Mammary microvascular endothelial cell (primary cell): ENCODE results near the gene HEBP2. TPM values are rescaled to one million over a fixed set of nuclear protein-coding genes. Genes with fewer than 3 reads are reported as not detected.

Experiments used
- total RNA-seq: library from RNA; depleted of rRNA; stranded (reverse); fragments of >200 nt; gene quantifications from 2 replicates; pipeline ENCODE4 v1.2.3, GENCODE V29; 2015

The HEBP2 gene
- 75.0 and 84.4 TPM in 2 replicates for total RNA-seq

DNA sequence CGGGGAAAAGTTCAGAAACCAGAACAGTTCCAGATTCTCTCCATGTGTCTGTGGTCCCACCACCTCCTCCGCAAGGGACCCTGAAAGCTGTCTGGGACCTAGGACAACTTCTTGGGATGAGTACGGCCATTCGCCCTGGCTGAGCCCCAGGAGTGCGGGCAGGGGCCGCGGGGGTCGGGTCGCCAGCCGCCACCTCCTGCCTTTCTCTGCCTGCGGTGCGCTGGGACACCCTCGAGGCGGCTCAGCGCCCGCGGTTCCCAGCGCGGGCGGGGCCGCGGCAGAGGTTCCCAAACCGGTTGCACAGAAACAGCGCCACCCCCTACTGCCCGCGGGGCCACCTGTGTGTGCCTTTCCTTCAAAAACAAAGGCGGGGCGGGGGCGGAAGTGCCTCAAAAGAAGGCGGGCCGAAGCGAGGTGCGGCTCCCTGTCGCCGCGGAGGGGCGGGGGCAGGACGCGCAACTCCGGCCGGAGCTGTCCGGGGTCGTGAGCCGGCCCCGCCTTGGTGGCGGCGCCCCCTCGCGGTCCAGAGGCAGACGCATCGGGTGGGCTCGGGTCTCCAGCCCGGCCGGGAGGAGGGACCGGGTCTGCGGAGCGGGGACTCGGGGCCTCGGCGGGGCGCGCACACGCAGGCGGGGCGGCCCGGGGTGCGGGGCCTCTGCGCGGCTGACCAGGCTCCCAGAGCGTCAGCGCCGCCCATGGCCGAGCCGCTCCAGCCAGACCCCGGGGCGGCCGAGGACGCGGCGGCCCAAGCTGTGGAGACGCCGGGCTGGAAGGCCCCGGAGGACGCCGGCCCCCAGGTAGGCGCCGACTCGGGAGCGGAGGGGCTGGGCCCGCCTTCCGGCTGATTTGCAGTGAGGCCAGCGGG lies at the start of gene HEBP2:
Gene HEBP2 (plus strand): TSS at position 423 of the 865 bp plus-strand sequence. CDS start 273 bp downstream, at position 696.

GRCh38 chr6:138377844-138378243 lies 26.2 kb upstream of the HEBP2 start, which contains the start of gene SMIM28:
Gene SMIM28, plus strand, starts transcription at chr6:138377905. Its CDS starts 168 bp downstream, at chr6:138378073.

Other genes with a start within 250 kb of the HEBP2 start
- gene ARFGEF3, start 242.3 kb upstream of the HEBP2 start, total RNA-seq, result 5.3 and 6.5 TPM in 2 replicates
- not detected in 2 replicates for gene PBOV1, start 185.7 kb upstream of the HEBP2 start, total RNA-seq
- not detected in 2 replicates for gene SMIM28, start 26.3 kb upstream of the HEBP2 start, total RNA-seq
- 35.1 and 38.9 TPM in 2 replicates for gene NHSL1, start 95.3 kb downstream of the HEBP2 start, total RNA-seq